Right cardiac atrium (tissue), 5 donors: ENCODE results near the gene UVRAG. TPM values are rescaled to one million over a fixed set of nuclear protein-coding genes. Genes with fewer than 3 reads are reported as not detected.

Source experiments
- ATAC-seq, 2 donors: fragments of 200-7000 bp; cut with Tn5 transposase; one replicate each; pipeline versions ENCODE4 v1.8.0 to v1.9.1; 2020; ENCODE audit warnings: moderate library complexity in 2 of 2, mild to moderate bottlenecking in 1 of 2
- DNase-seq, 3 donors: peaks; one replicate each; pipeline ENCODE4 v3.0.0-alpha.2; 2020
- H3K27ac ChIP-seq: one replicate; pipeline ENCODE4 v1.5.1; 2013; ENCODE audit warnings: mild to moderate bottlenecking, low read length, control low read depth, moderate library complexity
- H3K27me3 ChIP-seq: one replicate; pipeline ENCODE4 v1.6.1; 2013; ENCODE audit not compliant: control insufficient read depth, insufficient read depth
- H3K4me1 ChIP-seq: one replicate; pipeline ENCODE4 v1.6.1; 2013; ENCODE audit warnings: low read length; ENCODE audit not compliant: control insufficient read depth, insufficient read depth
- H3K4me3 ChIP-seq: one replicate; pipeline ENCODE4 v1.5.1; 2013; ENCODE audit warnings: low read length, control low read depth
- H3K9me3 ChIP-seq: one replicate; pipeline ENCODE4 v1.6.1; 2013; ENCODE audit warnings: low read length; ENCODE audit not compliant: control insufficient read depth
- WGBS: extraction: QIAGEN DNeasy Blood & Tissue Kit; methylation state at CpG from one replicate; pipeline ENCODE4 v1.1.7; 2013; 5-methylcytosine and 5-hydroxymethylcytosine counted together
- intact Hi-C, 4 donors: fragments of 100-400 bp; cut with DNase I; formaldehyde crosslinking; loops; one replicate each; pipeline versions ENCODE4 v1.11.0 to v1.14.0; 2022 to 2023
- polyA plus RNA-seq: library from polyadenylated mRNA; stranded (reverse); fragments of 200-250 nt; gene quantifications from one replicate; pipeline ENCODE4 v1.2.3, GENCODE V29; 2013
- total RNA-seq, 4 donors: library from RNA; stranded (reverse); fragmentation: NEBNext Ultra II Directional; extraction: Animal tissue kit (Norgen Biotek cat#: 25700); gene quantifications; one replicate each; pipeline ENCODE4 v1.2.1, GENCODE V29; 2021
- donor health status: healthy with polysubstance abuse.
- donor health status: DM: no; HTN: yes; CAD: no.
- donor health status: DM: no; HTN: no; CAD: no.
- donor health status: DM: no; HTN: yes; CAD: no; lungs with severe emphysema.
- donor health status: DM: yes; HTN: yes; CAD: no.

The UVRAG gene
- total and polyA plus RNA-seq, 5 donors, result 5.5 to 18.5 (median 13.9) TPM

GRCh38 chr11:75945947-75946346 lies 130.9 kb downstream of the UVRAG start:
- no peak for ATAC-seq
- Histone ChIP-seq H3K4me1 (peaks cover 6% of the 10 kb centered on the region), H3K4me3 (no peak overlapping the region), H3K27me3 (no peaks in the 10 kb centered on the region), H3K9me3 (no peaks in the 10 kb centered on the region), H3K27ac (no peak overlapping the region)
- no peak for DNase-seq
- WGBS, result 62% methylated on average over 2 of the region's 2 CpGs
- intact Hi-C loops, result no loop called here

- Histone ChIP-seq H3K27ac (no peak overlapping the region), H3K4me1 (peaks cover 6% of the 10 kb centered on the region), H3K27me3 (no peaks in the 10 kb centered on the region), H3K9me3 (no peaks in the 10 kb centered on the region), H3K4me3 (no peak overlapping the region)
- WGBS, result 76% methylated on average over 8 of the region's 8 CpGs
- intact Hi-C loops, result no loop called here
- DNase-seq, result peak in 2 of 3 donors; percentile 29 to 47
- ATAC-seq, result peak; percentile 78 to 83
Measured at GRCh38 chr11:75946531-75947530, 131.8 kb downstream of the UVRAG start.

GRCh38 chr11:75949023-75949672 lies 134.1 kb downstream of the UVRAG start:
- Histone ChIP-seq H3K4me3 (no peak overlapping the region), H3K27ac (no peak overlapping the region), H3K9me3 (no peaks in the 10 kb centered on the region), H3K27me3 (no peaks in the 10 kb centered on the region), H3K4me1 (peaks cover 5% of the 10 kb centered on the region)
- WGBS, result 84% methylated on average over 6 of the region's 6 CpGs
- intact Hi-C loops, result no loop called here
- ATAC-seq (no peak), DNase-seq (no peak)

GRCh38 chr11:75950141-75950540 lies 135.1 kb downstream of the UVRAG start:
- Histone ChIP-seq H3K27me3 (no peaks in the 10 kb centered on the region), H3K4me3 (no peak overlapping the region), H3K4me1 (peaks cover 5% of the 10 kb centered on the region), H3K9me3 (no peaks in the 10 kb centered on the region), H3K27ac (no peak overlapping the region)
- intact Hi-C loops, result no loop called here
- WGBS, result 96% methylated on average over 6 of the region's 6 CpGs
- ATAC-seq, result no peak
- DNase-seq, result no peak

DNA sequence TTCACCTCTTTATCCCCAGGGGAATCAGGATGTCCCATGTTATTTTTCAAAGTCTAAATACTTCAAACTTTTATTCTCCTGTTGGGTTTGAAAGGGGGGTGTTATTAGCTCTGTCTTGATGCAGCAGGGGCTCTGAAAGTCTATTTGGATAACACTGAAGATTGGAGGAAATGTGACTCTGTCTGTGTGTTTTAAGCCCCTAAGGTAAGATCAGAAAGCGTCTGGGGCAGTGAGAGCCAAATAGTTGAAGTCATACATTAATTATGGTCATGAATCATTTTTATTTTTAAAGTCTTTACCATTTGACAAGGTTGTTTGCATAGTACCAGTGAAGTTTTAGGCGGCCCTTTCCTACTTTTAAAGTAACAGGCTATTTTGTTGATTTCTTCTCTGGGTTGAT lies 139.0 kb downstream of the UVRAG start:
- Histone ChIP-seq H3K9me3 (no peaks in the 10 kb centered on the region), H3K4me3 (no peak overlapping the region), H3K4me1 (no peaks in the 10 kb centered on the region), H3K27me3 (no peaks in the 10 kb centered on the region), H3K27ac (no peak overlapping the region)
- DNase-seq (no peak), ATAC-seq (no peak)
- intact Hi-C loops, result no loop called here
- WGBS, result 78% methylated on average over 2 of the region's 2 CpGs

- DNase-seq, result no peak
- Histone ChIP-seq H3K27me3 (no peaks in the 10 kb centered on the region), H3K27ac (no peak overlapping the region), H3K4me1 (no peaks in the 10 kb centered on the region), H3K9me3 (no peaks in the 10 kb centered on the region), H3K4me3 (no peak overlapping the region)
- no peak for ATAC-seq
- intact Hi-C loops, result no loop called here
- WGBS, result 79% methylated on average over 5 of the region's 5 CpGs
Measured at GRCh38 chr11:75955443-75955842, 140.4 kb downstream of the UVRAG start.

DNA sequence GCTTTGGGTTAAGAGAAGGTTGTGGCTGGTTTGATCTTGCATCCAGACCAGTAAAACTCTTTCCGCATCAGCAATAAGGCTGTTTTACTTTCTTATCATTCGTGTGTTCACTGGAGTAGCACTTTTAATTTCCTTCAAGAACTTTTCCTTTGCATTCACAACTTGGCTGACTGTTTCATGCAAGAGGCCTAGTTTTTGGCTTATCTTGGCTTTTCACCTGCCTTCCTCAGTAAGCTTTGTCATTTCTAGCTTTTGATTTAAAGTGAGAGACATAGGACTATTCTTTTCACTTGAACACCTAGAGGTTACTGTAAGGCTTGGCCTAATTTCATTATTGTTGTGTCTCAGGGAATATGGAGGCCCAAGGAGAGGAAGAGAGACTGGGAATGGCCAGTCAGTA lies 144.5 kb downstream of the UVRAG start:
- Histone ChIP-seq H3K9me3 (no peaks in the 10 kb centered on the region), H3K27ac (no peak overlapping the region), H3K4me1 (no peaks in the 10 kb centered on the region), H3K4me3 (no peak overlapping the region), H3K27me3 (no peaks in the 10 kb centered on the region)
- ATAC-seq (no peak), DNase-seq (no peak)
- 93% methylated on average over 2 of the region's 2 CpGs for WGBS
- intact Hi-C loops, result no loop called here

GRCh38 chr11:75964071-75964470 lies 149.1 kb downstream of the UVRAG start:
- H3K9me3 ChIP-seq, result no peaks in the 10 kb centered on the region
- no peak overlapping the region for H3K27ac ChIP-seq
- H3K27me3 ChIP-seq, result no peaks in the 10 kb centered on the region
- ATAC-seq (no peak), DNase-seq (no peak)
- no peak overlapping the region for H3K4me3 ChIP-seq
- H3K4me1 ChIP-seq, result peaks cover 2% of the 10 kb centered on the region
- WGBS, result 86% methylated on average over 2 of the region's 2 CpGs
- intact Hi-C loops, result no loop called here

DNA sequence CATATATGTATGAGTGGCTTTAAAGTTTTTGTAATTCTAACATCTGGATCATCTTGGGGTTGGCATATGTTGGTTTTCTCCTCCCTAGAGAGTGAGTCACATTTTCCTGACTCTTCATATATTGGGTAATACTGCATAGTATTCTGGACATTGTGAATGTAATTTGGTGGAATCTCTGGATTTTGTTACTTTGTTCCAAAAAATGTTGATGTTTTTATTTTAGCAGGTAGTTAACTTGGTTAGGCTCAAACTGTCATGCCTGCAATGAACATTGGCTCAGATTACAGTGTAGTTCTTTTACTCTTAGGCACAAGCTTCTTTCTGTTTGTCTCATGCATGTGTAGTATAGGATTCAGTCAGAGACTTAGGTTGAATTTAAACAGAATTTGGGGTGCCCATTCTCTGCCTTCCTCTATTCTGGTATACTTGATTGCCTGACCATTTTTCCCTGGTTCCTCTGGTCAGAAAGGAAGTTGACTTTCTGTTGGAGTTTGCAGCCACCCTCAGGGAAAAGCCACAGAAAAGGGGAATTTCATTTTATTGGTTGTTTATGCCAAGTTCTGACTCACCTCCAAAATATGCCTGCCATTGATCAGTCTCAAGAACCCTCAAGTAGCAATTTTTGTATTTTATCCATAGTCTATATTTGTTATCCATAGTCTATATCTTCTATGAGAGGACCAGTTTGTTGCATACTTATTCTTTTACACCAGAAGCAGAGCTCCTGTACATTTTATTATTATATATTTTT lies 151.7 kb downstream of the UVRAG start:
- ATAC-seq, result no peak
- no peak overlapping the region for H3K27ac ChIP-seq
- H3K4me1 ChIP-seq, result peaks cover 2% of the 10 kb centered on the region
- no peaks in the 10 kb centered on the region for H3K9me3 ChIP-seq
- intact Hi-C loops, result no loop called here
- H3K27me3 ChIP-seq, result no peaks in the 10 kb centered on the region
- H3K4me3 ChIP-seq, result no peak overlapping the region
- no peak for DNase-seq

- H3K4me3 ChIP-seq, result no peak overlapping the region
- no peak for ATAC-seq
- peaks cover 2% of the 10 kb centered on the region for H3K4me1 ChIP-seq
- no peak for DNase-seq
- intact Hi-C loops, result no loop called here
- 87% methylated on average over 2 of the region's 2 CpGs for WGBS
- H3K27me3 ChIP-seq, result no peaks in the 10 kb centered on the region
- H3K9me3 ChIP-seq, result no peaks in the 10 kb centered on the region
- H3K27ac ChIP-seq, result no peak overlapping the region
Measured at GRCh38 chr11:75968021-75968625, 153.1 kb downstream of the UVRAG start.
